CD4-positive, alpha-beta T cell treated with Interleukin-12 subunit alpha and Interleukin-12 subunit beta, for 1 hour (primary cell): ENCODE results near the gene FSCN2.
A peak's percentile ranks its signal among the peaks of the same experiment; 100 is the strongest.

ENCODE experiments used
- DNase-seq: peaks from one replicate; pipeline ENCODE4 v3.0.0-alpha.2; 2020

FSCN2 gene

DNA sequence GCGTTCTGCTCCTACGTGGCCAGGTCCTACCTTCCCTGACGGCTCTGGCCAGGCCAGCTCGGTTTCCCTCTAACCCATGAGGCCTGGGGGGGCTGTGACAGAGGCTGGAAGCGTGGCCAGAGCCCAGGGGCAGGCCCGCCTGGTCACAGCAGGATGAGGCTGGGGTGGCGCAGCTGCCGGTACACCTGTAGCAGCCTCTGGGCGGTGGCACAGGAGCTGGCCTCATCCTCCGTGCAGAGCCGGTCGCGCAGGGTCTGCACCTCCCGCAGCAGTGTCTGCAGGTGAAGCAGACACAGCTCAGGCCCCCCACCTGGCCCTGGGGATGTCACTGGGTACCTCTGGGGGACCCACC is 12.5 kb downstream of the FSCN2 start:
- no peak for DNase-seq

DNA sequence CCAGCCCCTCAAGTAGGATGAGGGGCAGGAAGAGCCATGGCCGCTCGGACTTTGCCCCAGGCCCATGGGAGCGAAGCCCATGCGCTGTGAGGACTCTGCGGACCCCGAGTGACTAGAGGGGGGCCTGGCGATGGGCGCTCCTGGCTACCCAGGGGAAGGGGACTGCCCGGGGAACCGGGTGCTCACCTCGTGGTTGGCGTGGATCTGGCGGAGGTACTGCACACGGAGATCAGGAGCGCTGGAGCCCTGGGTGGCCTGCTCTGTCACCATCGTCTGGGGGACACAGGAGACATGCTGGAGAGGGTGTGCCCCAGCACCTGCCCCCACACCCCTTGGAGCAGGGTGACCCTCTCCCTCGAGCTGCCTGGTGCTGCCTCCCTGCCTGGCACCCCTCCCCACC is 12.9 kb downstream of the FSCN2 start:
- DNase-seq, result no peak

DNA sequence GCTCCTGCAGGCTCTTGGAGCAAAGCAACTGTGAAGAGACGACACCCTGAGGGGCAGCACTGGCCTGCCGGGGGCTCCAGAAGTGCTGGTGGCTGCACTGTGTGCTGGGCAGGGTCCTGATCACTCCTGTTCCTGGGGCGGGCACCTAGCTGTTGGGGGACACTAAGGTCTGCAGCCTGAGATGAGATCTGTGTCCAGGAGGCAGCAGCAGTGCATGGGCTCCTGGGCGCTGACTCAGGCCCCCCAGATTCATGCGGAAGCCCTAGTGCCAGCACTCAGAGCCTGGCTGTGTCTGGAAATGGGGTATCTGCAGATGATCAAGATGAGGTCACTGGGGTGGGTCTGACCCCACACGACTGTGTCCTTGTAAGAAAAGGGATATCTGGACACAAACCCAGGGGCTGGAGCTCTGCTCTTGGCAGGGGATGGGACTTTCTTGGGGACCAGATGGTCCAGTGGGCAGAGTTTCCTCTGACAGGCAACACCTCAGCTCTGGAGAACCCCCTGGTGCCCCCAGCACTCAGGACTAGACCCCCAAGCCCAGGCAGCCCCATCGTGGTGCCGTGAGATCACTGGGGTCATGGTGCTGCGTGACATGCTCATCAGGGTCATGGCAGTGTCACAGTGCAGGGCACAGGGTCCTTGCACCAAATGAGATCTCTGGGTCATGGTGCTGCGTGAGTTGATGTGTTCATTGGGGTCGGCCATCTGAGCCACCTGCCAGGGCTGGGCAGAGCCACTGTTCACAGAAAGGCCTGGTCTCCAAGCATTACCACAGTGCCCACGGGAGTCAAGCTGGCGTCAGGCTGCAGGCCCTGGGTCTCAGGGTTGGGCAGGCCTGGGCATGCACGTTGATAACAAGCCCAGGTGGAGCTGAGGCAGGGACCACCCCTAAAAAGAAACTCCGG is 14.5 kb downstream of the FSCN2 start:
- no peak for DNase-seq

DNA sequence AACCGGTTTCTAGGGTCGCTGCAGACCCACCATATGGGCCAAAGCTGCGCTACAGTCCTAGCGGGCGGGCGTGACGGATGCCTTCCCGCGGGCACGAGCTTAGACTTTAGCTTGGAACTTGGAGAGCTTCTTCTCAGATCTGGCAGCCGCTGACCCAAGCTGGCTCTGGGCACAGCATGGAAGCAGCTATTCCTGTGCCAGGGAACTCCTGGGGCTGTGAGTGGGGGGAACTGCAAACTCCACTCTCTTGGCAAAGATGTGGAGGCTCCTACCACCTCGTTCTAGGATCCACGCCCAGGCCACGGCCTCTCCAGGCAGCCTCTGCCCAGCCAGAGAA is 15.1 kb downstream of the FSCN2 start:
- DNase-seq, result no peak

DNA sequence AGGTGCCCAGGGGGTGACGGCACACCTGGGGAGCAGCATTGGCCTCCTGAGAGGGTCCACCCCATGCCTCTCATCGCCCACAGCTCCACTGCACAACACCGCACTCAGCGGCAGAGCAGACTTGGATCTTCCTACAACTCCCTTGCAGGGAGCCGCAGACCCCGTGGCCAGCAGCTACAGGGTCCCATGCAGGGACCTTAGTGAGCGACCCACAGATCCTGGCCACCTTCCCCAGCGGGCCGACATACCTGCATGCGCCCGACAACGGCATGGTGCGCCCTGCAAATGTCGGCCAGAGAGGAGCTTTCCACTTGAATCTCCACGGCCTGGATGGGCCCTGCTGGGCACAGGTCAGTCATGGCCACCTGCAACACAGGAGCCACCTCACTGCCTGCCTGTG is 15.6 kb downstream of the FSCN2 start:
- no peak for DNase-seq

DNA sequence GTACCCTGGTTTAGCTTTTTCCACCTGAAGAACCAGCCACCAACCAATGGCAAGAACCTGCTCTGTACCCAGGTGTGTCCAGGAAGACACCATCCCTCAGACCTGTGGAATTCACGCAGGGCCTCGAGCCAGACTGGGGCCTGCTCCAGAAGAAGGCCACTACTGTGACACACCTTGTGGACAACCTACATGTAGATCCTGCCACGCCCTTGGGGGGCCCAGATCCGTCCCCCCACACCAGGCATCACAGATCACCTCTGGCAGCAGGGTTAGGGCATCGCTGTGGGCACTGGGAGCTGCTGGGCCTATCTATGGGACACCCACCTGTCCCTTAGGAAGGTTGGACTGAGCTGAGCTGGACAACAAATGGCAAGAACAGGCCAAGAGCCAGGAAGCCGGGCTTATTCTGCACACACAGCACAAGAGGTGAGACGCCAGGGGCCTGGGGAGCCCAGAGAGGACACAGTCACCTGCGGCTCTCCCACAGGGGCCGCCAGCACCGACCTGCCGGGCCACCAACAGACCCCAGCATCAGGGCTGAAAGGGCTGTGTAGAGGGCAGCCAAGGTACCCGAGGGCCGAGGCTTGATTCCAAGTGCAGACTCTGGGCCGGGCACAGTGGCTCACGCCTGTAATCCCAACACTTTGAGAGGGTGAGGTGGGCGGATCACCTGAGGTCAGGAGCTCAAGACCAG is 16.3 kb downstream of the FSCN2 start:
- no peak for DNase-seq

DNA sequence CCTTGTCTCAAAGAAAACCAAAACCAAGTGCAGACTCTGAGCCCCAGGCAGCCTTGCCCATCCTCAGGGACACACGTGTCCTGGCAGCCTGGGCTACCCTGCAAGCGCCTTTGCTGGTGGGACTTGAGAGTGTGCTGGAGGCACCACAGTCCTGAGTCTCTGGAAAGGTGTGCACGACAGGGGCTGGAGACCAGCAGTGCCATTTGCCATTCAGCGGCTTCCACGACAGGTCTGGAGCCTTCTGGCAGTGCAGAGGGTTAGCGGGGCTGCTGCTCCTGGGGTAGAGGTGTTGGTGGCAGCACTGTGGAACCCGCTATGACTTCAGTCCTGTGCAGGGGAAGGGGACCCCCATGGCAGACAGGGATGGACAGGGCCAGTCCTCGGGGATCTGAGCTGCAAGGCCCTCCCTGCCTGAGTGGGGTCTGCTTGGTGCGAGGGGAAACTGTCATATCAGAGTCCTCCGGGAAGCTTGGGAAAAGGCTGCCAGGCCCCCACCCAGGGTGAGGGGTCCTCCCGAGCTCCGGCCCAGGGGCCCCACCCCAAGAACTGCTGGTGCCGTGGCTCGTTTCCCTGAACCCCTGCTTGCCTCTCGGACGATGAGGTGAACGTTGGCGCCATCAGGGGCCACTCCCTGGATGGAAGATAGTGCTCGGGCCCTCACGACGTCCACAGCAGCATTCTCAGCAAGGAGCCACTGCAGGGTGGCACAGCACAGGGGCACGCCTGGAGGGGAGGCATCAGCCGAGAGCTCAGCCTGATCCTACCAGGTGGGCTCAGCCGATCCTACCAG is 17.2 kb downstream of the FSCN2 start:
- no peak for DNase-seq

DNA sequence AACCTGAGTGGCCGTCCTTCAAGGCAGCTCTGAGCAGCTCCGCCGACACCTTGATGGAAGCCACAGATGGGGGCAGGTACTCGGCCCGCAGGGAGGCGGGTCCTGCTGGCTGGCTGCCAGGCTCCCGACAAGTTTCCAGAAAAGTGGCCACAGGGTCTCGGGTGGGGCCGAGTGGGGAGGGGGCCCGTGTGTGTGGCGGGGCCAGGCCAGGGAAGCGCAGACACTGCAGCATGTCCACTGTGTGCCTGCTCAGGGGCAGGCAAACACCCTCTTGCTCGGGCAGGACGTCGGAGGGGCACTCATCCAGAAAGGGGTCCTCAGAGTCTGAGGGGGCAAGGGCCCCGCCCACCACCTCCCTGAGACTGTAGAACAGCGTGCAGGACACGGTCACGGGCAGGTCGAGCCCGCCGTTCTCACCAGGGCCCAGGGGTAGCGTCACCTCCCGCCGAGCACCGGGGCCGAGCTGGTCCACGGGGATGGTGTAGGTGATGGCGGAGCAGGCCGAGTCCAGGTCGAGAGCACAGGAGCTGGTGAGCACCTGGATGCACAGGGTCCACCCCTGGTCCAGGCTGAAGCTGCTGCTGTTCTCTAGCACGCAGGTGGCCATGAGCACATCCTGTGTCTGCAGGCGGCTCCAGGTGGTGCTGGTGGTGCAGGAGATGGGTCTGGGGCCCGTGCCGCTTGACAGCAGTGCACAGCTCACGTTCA is 18.9 kb downstream of the FSCN2 start:
- DNase-seq, result no peak

DNA sequence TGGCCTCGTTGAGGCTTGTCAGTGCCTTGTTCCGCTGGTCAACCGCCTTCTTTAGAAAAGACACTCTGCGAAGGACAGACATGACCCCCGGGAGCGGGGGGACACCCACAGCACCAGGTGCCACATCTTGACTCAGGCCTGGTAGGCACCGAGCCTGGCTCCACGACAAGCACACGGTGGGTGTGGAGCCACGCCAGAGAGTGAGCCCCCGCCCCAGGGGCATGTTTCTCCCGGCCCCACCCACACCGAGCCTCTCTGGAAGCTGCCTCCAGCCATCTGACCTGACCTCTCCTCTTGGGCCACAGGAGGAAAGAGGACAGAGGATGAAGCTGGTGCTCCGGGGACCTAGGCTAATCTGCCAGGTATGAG is 19.4 kb downstream of the FSCN2 start:
- DNase-seq, result no peak

DNA sequence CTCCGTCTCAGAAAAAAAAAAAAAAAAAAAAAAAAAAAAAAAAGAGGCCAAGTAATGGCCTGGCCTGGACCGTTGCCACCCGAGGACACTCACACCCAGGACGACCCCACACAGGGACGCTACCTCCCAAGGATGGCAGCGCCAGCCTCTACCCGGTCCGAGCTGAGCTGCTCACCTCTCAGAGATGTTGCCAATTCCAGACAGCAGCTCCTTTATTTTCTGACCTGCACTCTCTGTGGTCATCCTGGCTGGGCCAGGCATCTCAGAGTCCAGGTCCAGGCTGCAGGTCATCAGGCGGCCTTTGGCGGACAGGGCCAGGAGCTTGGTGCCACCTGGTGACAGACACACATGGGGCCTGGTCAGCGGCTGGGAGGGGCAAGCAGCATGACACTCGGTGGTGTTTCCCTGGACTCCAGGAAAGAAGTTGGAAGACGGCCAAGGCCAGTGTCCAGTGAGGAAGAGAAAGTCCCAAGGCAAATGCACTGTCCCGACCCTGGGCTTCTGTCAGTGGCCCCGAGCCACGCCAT is 20.9 kb downstream of the FSCN2 start:
- DNase-seq, result no peak

DNA sequence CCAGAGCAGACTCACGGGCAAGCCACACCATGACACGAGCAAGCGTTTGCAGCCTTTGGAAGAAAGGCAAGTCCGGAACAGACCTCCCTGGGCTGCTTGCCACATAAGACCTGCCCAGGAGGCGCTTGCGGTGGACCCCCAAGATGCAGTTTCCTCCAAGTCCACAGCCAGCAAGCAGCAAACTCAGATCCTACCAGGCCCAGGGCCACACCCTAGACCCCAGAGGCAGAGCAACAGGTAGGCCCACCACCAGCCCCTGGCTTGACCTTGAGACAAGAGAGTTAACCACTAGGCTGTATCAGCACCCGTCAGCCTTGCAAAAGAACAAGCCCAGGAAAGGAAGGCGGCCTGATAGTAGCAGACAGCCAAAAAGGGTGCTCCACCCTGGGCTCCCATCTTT is 21.6 kb downstream of the FSCN2 start:
- DNase-seq, result no peak

DNA sequence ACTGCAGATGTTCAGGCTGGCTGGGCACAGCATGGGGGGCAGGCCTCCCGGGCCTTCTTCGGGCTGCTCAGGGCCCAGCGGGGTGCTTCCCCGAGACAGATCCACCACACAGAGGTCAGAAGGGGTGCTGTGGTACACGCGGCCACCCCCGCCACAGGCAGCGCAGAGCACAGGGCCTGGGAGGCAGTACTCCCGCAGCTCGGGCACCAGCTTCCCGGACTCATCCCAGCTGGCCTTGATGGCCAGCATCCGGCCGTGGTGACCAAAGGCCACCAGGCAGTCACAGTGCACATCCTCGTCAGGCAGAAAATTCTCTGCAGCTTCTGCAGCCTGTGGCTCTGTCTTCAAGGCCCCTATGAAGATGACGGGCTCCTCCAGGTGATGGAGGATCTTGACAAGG is 22.1 kb downstream of the FSCN2 start:
- DNase-seq, result no peak

DNA sequence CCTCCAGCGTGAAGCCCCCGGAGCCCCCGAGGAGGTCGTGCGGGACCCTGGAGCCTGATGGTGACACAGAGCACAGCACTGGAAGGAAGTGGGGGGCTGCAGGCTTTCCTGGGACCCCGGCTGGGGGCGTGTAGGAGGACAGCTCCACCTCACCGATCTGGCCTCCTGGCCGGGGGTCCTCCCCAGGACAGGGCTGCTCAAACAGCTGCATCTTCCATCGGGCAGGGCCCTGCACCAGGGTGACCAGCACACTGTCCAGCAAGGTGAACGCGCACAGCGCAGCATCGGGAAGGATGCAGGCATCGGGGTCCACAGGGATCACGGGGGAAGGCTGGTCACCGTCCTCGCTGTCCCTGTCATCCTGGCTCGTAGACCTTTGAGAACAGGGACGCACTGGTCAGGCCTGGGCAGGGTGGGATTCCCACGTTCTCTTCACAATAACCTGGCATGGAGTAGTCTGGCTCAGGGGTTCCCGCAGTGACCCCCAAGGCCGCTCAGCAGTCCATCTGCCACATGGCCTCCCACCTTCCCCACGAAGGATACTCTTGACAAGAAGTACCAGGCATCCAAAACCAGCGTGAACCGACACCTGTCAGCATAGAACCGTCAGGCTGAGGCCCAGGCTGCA is 22.8 kb downstream of the FSCN2 start:
- no peak for DNase-seq

DNA sequence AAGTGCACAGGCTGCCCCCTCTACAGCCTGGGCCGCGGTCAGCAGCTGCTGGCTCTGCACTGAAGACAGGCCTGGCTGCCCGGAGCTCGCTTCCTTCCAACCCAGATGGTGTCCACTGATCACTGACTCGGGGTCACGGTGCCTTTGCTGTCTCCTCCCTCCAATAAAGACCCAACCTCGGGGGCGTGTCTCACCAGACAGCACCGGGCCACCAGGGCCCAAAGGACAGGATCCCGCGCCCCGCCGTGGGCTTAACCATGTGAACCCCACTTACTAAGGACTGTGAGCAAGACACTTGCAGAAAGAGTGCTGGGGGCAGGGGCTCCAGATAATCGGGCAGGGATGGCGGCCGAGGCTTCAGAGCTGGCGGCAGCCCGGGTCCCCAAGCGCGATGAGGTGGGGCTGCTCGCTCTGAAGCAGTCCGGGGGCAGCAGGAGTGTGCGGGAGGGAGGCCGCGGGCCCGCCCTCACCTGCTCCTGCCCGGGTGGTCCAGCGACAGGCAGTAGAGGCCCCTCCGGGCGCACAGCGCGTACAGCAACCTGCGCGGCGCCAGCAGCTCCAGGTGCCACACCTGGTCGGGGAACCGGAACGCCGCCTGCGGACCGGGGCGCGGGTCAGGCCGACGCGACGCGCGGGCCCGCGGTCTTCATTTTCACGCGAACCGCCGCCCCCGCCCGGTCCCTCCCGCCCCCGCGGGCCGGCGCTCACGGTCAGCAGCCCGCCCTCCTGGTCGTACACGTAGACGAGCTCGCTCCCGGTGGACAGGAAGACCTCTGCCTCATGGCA is 23.5 kb downstream of the FSCN2 start:
- DNase-seq, result no peak

DNA sequence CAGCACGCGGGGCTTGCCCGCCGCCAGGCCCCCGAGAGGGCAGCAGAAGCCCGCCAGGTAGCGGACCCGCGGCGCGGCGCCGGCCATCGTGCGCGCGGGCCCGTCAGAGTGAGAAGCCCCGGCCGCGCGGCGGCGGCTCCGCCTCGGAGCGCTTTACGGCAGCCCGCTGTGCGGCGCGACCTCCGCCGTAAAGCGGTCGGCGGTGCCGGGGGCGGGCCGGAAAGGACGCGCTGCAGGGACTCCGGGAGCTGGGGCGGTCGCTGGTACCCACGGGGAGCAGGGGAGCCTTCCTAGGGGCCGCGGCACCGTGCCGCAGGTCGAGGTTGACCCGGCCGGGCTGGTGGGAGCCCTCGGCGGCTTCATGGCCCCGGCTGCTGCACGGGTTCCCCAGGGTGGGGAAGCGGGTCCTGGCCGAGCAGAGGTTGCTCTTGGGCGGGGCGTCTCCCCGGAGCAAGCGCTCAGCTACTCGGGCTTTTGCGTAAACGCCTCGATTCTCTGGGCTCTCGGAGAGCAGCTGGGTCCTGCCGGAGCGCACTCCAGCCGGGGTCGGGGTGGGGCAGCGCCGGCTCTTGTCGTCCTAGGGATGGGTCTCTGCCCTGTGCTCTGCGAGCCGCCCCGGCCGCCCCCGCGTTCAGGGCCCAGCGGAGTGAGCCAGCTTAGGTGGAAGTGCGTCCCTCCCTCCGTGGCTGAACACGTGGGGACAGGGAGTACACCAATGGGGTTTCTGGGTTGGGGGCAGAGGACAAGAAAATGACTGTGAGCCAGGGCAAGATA is 24.3 kb downstream of the FSCN2 start, which contains the start of gene FAAP100:
Gene FAAP100 (minus strand): TSS at position 110 of the 774 bp plus-strand sequence. CDS start 23 bp downstream, at position 87.
- peak; percentile 83 for DNase-seq

DNA sequence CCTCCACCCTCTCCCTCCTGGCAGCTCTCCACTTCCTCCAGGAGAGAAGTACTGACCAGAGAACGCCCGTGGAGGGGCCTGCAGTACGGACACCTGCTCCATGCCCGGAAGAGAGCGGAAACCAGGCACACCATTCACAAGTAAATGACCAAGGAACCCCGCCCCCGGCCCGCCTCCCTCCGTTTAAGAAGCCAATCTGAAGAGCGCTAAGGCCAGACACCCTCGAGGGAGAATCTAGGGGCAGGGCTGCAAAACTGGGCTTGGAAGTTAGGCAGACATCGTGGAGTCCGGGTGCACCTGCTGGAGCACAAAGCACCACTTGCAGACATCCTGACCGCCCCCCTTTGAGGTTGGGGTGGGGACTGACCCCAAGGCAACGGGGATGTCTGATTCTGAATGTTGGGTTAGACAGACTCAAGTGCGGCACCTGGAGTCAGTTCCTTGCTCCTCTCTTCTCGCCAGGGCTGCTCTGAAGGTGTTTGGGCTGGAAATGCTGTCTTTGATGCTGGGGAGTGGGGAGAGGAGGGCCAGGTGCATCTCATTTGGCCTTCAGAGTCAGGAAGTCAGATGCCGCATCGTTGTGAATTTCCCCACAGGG is 24.9 kb downstream of the FSCN2 start:
- peak; percentile 77 for DNase-seq

DNA sequence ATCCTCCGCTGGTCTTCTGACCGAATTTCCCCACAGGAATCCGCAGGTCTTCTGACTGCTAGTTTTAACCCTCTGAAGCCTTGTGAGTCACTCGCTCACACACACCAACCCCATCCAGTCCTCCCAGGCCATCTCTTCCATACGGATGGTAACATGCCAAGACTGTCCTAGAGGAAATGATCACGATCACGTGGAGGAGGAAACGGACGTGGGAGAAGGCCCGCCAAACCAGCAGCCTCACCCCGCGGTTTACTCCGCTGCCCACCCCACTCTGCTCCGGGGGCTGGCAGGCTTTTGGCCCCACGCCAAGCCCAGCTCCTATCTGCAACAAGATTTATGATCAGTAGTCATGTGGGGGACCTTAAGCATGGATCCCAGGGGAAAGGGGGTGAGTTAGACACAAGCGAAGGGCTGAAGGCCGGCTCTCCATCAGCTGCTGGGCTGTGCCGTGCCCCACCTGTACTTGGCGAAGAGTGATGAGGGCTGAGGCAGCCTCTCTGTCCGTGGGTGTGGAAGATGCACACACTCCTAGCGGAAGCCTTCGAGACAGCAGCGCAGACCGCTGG is 25.5 kb downstream of the FSCN2 start:
- DNase-seq, result no peak

DNA sequence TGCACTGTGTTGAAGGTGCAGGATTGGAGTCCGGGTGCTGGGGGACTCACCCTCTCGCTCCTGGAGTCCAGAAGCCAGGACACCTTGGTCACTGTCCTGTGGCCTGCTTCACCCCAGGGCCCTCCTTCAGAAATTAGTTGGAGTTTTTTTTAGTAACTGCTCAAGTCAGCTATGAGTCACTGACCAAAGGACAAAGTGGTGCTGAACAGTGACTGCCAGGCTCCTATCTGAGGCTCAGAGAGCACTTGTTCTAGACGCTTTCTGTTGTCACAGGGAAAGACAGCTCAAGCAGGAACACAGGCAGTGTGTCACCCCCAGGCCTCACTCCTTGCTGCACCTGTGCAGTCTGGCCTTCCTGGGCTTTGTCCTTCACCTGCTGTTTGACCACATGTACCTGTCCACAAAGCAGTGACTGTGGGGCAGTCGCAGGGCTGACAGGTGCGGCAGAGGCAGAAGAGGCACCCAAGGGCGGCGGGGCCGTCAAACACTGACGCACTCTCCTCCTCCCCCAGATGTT is 28.1 kb downstream of the FSCN2 start:
- no peak for DNase-seq

DNA sequence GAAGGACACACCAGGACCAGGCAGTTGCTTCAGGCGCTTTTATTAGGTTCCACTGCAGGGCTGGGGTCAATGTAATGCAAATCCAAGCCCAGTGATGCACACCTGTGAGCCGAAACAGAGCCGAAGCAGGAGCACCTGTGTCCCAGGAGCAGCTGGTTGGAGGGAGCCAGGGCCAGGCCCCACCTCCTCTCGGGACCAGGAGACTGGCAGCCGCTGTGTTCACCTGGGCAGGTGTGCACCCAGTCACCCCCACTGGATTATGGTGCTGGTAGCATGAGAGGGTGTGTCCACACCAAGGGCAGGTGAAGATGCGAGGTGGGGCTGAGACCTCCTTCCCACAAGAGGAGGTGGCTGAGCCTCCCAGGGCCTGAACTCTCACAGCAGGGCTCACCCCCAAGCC is 28.7 kb downstream of the FSCN2 start:
- no peak for DNase-seq
